MM.1S (cell line): ENCODE measurements around the gene ATG14.

ENCODE experiments used
- DNase-seq: peaks from one replicate; pipeline ENCODE4 v3.0.0-alpha.2; 2015
- H2AFZ ChIP-seq: fragments of 300-600 bp; sonication (generic); 2 replicates; pipeline ENCODE4 v1.6.0; 2016; ENCODE audit warnings: antibody characterized with exemption, low read length
- H3F3A ChIP-seq: fragments of 300-600 bp; sonication (generic); 2 replicates; pipeline ENCODE4 v1.6.1; 2016; ENCODE audit warnings: mild to moderate bottlenecking, antibody characterized with exemption, low read length, moderate library complexity, mixed read lengths; ENCODE audit not compliant: insufficient read depth
- H3K27ac ChIP-seq: fragments of 300-600 bp; sonication (generic); 2 replicates; pipeline ENCODE4 v1.5.1; 2016; ENCODE audit warnings: mild to moderate bottlenecking, low read length
- H3K27me3 ChIP-seq: fragments of 300-600 bp; sonication (generic); replicated peaks from 2 replicates; pipeline ENCODE4 v1.6.0; 2016; ENCODE audit warnings: low read length; ENCODE audit not compliant: insufficient read depth
- H3K36me3 ChIP-seq: fragments of 300-600 bp; sonication (generic); replicated peaks from 2 replicates; pipeline ENCODE4 v1.6.1; 2016; ENCODE audit warnings: mild to moderate bottlenecking, low read length, mixed read lengths; ENCODE audit not compliant: insufficient read depth
- H3K4me1 ChIP-seq: fragments of 300-600 bp; sonication (generic); 2 replicates; pipeline ENCODE4 v1.6.1; 2016; ENCODE audit warnings: low read length, mixed read lengths
- H3K4me2 ChIP-seq: fragments of 300-600 bp; sonication (generic); 2 replicates; pipeline ENCODE4 v1.6.0; 2016; ENCODE audit warnings: low read depth, low read length
- H3K4me3 ChIP-seq: fragments of 300-600 bp; sonication (generic); 2 replicates; pipeline ENCODE4 v1.5.1; 2016; ENCODE audit warnings: low read length, mixed read lengths
- H3K79me2 ChIP-seq: fragments of 300-600 bp; sonication (generic); 2 replicates; pipeline ENCODE4 v1.6.1; 2016; ENCODE audit warnings: mixed run types, low read length, mixed read lengths
- H3K9ac ChIP-seq: fragments of 300-600 bp; sonication (generic); 2 replicates; pipeline ENCODE4 v1.6.1; 2016; ENCODE audit warnings: low read length, mixed read lengths
- H3K9me2 ChIP-seq: fragments of 300-600 bp; sonication (generic); replicated peaks from 2 replicates; pipeline ENCODE4 v1.6.1; 2016; ENCODE audit warnings: mild to moderate bottlenecking, low read length, mixed read lengths; ENCODE audit not compliant: insufficient read depth
- H3K9me3 ChIP-seq: fragments of 300-600 bp; sonication (generic); replicated peaks from 2 replicates; pipeline ENCODE4 v1.6.1; 2016; ENCODE audit warnings: mild to moderate bottlenecking, low read length, mixed read lengths; ENCODE audit not compliant: insufficient read depth
- H4K20me1 ChIP-seq: fragments of 300-600 bp; sonication (generic); 2 replicates; pipeline ENCODE4 v1.6.1; 2016; ENCODE audit warnings: mild to moderate bottlenecking, low read length, moderate library complexity, mixed read lengths; ENCODE audit not compliant: insufficient read depth
- EZH2 ChIP-seq: fragments of 300-600 bp; sonication (generic); optimal IDR thresholded peaks from 2 replicates; pipeline ENCODE3; 2017; ENCODE audit warnings: low read depth, mild to moderate bottlenecking, antibody characterized with exemption, low read length, mixed read lengths
- EZH2phosphoT487 ChIP-seq: fragments of 300-600 bp; sonication (generic); IDR thresholded peaks from 2 replicates; pipeline ENCODE4 v1.6.1; 2018; ENCODE audit warnings: antibody characterized with exemption, low read length
- TF ChIP-seq, protein P1 (sequence below): fragments of 300-600 bp; sonication (generic); IDR thresholded peaks from 2 replicates; pipeline ENCODE4 v1.5.1; 2016; ENCODE audit warnings: antibody characterized with exemption, low read length, mixed read lengths

The ATG14 gene

DNA sequence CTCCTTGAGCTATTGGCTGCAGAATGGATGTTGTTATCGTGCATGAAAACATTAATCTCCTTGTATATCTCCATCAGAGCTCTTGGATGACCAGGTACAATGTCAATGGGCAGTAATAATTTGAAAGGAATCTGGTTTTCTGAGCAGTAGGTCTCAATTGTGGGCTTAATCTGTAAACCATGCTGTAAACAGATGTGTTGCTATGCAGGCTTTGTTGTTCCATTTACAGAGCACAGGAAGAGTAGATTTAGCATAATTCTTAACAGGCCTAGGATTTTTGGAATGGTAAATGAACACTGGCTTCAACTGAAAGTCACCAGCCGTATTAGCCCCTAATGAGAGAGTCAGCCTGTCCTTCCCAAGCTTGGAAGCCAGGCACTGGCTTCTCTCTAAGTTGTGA lies 50.4 kb downstream of the ATG14 start:
- Histone ChIP-seq H3K27ac (no peak overlapping the region), H3K79me2 (no peaks in the 10 kb centered on the region), H3F3A (no peaks in the 10 kb centered on the region), H4K20me1 (no peaks in the 10 kb centered on the region), H3K27me3 (no peaks in the 10 kb centered on the region), H2AFZ (no peak overlapping the region), H3K9ac (no peak overlapping the region), H3K9me2 (no peaks in the 10 kb centered on the region), H3K4me1 (no peaks in the 10 kb centered on the region), H3K4me3 (no peak overlapping the region), H3K4me2 (no peak overlapping the region), H3K9me3 (no peaks in the 10 kb centered on the region), H3K36me3 (no peaks in the 10 kb centered on the region)
- DNase-seq: no peak
- TF ChIP-seq EZH2 (no peak), EZH2phosphoT487 (no peak)
- TF ChIP-seq, protein P1, sequence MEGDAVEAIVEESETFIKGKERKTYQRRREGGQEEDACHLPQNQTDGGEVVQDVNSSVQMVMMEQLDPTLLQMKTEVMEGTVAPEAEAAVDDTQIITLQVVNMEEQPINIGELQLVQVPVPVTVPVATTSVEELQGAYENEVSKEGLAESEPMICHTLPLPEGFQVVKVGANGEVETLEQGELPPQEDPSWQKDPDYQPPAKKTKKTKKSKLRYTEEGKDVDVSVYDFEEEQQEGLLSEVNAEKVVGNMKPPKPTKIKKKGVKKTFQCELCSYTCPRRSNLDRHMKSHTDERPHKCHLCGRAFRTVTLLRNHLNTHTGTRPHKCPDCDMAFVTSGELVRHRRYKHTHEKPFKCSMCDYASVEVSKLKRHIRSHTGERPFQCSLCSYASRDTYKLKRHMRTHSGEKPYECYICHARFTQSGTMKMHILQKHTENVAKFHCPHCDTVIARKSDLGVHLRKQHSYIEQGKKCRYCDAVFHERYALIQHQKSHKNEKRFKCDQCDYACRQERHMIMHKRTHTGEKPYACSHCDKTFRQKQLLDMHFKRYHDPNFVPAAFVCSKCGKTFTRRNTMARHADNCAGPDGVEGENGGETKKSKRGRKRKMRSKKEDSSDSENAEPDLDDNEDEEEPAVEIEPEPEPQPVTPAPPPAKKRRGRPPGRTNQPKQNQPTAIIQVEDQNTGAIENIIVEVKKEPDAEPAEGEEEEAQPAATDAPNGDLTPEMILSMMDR: no peak

DNA sequence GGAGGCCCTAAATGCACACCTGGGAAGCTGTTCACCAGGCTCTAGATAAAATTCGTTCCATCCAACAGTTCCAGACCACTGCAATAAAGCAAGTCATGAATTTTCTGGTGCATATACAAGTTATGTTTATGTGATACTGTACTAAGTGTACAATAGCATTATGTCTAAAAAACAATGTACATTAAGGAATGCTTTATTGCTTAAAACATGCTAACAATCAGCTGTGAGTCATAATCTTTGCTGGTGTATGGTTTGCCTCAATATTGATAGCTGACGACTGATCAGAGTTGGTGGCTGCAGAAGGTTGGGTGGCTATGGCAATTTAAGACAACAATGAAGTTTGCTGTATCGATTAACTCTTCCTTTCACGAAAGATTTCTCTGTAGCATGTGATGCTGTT lies 52.3 kb downstream of the ATG14 start:
- no peaks in the 10 kb centered on the region for H3F3A ChIP-seq
- no peaks in the 10 kb centered on the region for H3K9me3 ChIP-seq
- H3K9ac ChIP-seq: no peak overlapping the region
- H3K27me3 ChIP-seq: no peaks in the 10 kb centered on the region
- no peak overlapping the region for H3K4me2 ChIP-seq
- no peaks in the 10 kb centered on the region for H3K4me1 ChIP-seq
- no peak overlapping the region for H2AFZ ChIP-seq
- no peaks in the 10 kb centered on the region for H3K79me2 ChIP-seq
- H3K27ac ChIP-seq: no peak overlapping the region
- TF ChIP-seq, protein P1: no peak
- TF ChIP-seq EZH2phosphoT487: no peak
- H3K4me3 ChIP-seq: no peak overlapping the region
- H4K20me1 ChIP-seq: no peaks in the 10 kb centered on the region
- no peaks in the 10 kb centered on the region for H3K36me3 ChIP-seq
- DNase-seq: no peak
- H3K9me2 ChIP-seq: no peaks in the 10 kb centered on the region

DNA sequence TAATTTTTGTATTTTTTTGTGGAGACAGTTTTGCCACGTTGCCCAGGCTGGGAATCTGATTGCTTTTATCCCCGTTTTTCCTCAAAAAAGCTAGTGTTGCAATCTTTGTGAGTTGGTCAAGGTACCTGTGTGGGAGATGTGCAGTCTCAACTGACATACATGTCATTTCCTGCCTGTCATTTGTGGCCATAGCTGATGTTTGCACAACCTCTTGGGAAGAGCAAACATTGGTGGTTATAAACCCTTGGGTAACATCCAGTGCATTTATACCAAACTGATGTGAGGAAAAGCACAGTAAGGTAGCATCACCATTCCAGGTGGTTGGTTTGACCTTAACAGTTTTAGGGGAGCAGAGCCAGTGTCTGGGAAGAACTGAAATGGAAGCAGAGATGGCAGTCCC lies 54.7 kb downstream of the ATG14 start:
- DNase-seq: no peak
- no peaks in the 10 kb centered on the region for H3K27me3 ChIP-seq
- TF ChIP-seq, protein P1: no peak
- TF ChIP-seq EZH2: no peak
- no peak for TF ChIP-seq EZH2phosphoT487
- H3K79me2 ChIP-seq: no peaks in the 10 kb centered on the region
- no peak overlapping the region for H3K4me3 ChIP-seq
- H3K4me1 ChIP-seq: no peaks in the 10 kb centered on the region
- H4K20me1 ChIP-seq: no peaks in the 10 kb centered on the region
- H2AFZ ChIP-seq: no peak overlapping the region
- no peaks in the 10 kb centered on the region for H3K36me3 ChIP-seq
- H3F3A ChIP-seq: no peaks in the 10 kb centered on the region
- no peaks in the 10 kb centered on the region for H3K9me3 ChIP-seq
- H3K4me2 ChIP-seq: no peak overlapping the region
- H3K27ac ChIP-seq: no peak overlapping the region
- no peak overlapping the region for H3K9ac ChIP-seq
- no peaks in the 10 kb centered on the region for H3K9me2 ChIP-seq
